D721Med (cell line): Measurements from ENCODE around the gene CRCP.

Experiments
- DNase-seq: peaks from one replicate; pipeline ENCODE4 v3.0.0; 2011; ENCODE audit warnings: low spot score; ENCODE audit not compliant: insufficient read length
- FAIRE-seq: peaks from 2 replicates; lab custom pipeline; 2011; peaks lifted over from hg19 to GRCh38; lab: Jason Lieb, UNC
- CTCF ChIP-seq: IDR thresholded peaks from 2 replicates; pipeline ENCODE4 v1.5.1; 2012; ENCODE audit warnings: mild to moderate bottlenecking, control low read depth; ENCODE audit not compliant: insufficient read depth; ENCODE audit errors: missing control alignments

CRCP gene

GRCh38 chr7:66187905-66188304 lies 73.3 kb downstream of the CRCP start:
- TF ChIP-seq CTCF: no peak
- DNase-seq: no peak
- no peak for FAIRE-seq

GRCh38 chr7:66188645-66189044 lies 74.0 kb downstream of the CRCP start:
- TF ChIP-seq CTCF: no peak
- DNase-seq: no peak
- FAIRE-seq: no peak

GRCh38 chr7:66189695-66190503 lies 75.3 kb downstream of the CRCP start:
- no peak for DNase-seq
- no peak for FAIRE-seq
- TF ChIP-seq CTCF: no peak

- no peak for FAIRE-seq
- no peak for TF ChIP-seq CTCF
These were observed 75.8 kb downstream of the CRCP start for GRCh38 chr7:66190504-66190857.

GRCh38 chr7:66193146-66193725 lies 78.6 kb downstream of the CRCP start:
- DNase-seq: no peak
- no peak for FAIRE-seq
- no peak for TF ChIP-seq CTCF

More at GRCh38 chr7:66190504-66190857, 75.8 kb downstream of the CRCP start:
- DNase-seq: no peak

GRCh38 chr7:66198469-66198868 lies 83.8 kb downstream of the CRCP start:
- no peak for TF ChIP-seq CTCF
- DNase-seq: no peak
- FAIRE-seq: no peak

- FAIRE-seq (no peak), DNase-seq (no peak)
- no peak for TF ChIP-seq CTCF
These were observed 84.3 kb downstream of the CRCP start for GRCh38 chr7:66198956-66199355.
